Osteoblast (primary cell): ENCODE data around the gene F7. TPM values are rescaled to one million over a fixed set of nuclear protein-coding genes. Genes with fewer than 3 reads are reported as not detected.

Experiments
- DNase-seq: peaks from one replicate; pipeline ENCODE4 v3.0.0; 2011; ENCODE audit warnings: low spot score, mixed read lengths; ENCODE audit not compliant: insufficient read length; ENCODE audit errors: missing footprints
- H2AFZ ChIP-seq: 2 replicates; pipeline ENCODE4 v1.6.0; 2011; ENCODE audit warnings: mild to moderate bottlenecking, low read length
- H3K27ac ChIP-seq: 2 replicates; pipeline ENCODE4 v1.5.1; 2011; ENCODE audit warnings: mild to moderate bottlenecking, low read depth, low read length, moderate library complexity
- H3K27me3 ChIP-seq: 2 replicates; pipeline ENCODE4 v1.6.0; 2012; ENCODE audit warnings: mild to moderate bottlenecking, control low read depth, inconsistent platforms, low read length, moderate library complexity; ENCODE audit not compliant: insufficient read depth
- H3K36me3 ChIP-seq: 2 replicates; pipeline ENCODE4 v1.5.1; 2011; ENCODE audit warnings: mild to moderate bottlenecking, low read length, control low read depth, moderate library complexity; ENCODE audit not compliant: insufficient read depth
- H3K4me1 ChIP-seq: 2 replicates; pipeline ENCODE4 v1.5.1; 2011; ENCODE audit warnings: mild to moderate bottlenecking, low read length, control low read depth, moderate library complexity; ENCODE audit not compliant: insufficient read depth
- H3K4me2 ChIP-seq: 2 replicates; pipeline ENCODE4 v1.6.0; 2011; ENCODE audit warnings: mild to moderate bottlenecking, low read length; ENCODE audit not compliant: insufficient read depth
- H3K4me3 ChIP-seq: fragments of 200-600 bp; sonication (generic); 3 replicates; pipeline ENCODE4 v1.5.1; 2012; ENCODE audit warnings: mild to moderate bottlenecking, low read length, inconsistent platforms; ENCODE audit not compliant: insufficient read depth
- H3K79me2 ChIP-seq: 2 replicates; pipeline ENCODE4 v1.6.0; 2012; ENCODE audit warnings: mild to moderate bottlenecking, low read length, control low read depth, inconsistent platforms; ENCODE audit not compliant: insufficient read depth
- H3K9me3 ChIP-seq: 2 replicates; pipeline ENCODE4 v1.5.1; 2011; ENCODE audit warnings: low read depth, low read length, control low read depth
- H4K20me1 ChIP-seq: 2 replicates; pipeline ENCODE4 v1.6.0; 2012; ENCODE audit warnings: mild to moderate bottlenecking, low read length, control low read depth; ENCODE audit not compliant: insufficient read depth
- total RNA-seq: library from RNA; depleted of rRNA; stranded (reverse); fragments of >200 nt; gene quantifications from 2 replicates; pipeline ENCODE4 v1.2.3, GENCODE V29; 2012
- TF ChIP-seq, protein P1 (sequence below): IDR thresholded peaks from 2 replicates; pipeline ENCODE4 v1.5.1; 2011; ENCODE audit warnings: mild to moderate bottlenecking, low read depth, low read length, moderate library complexity; ENCODE audit errors: extremely low read depth

Gene F7
- total RNA-seq, 1 donor: under 0.01 TPM

- Histone ChIP-seq H3K27ac (no peak overlapping the region), H2AFZ (no peak overlapping the region), H3K4me1 (no peaks in the 10 kb centered on the region), H3K36me3 (no peaks in the 10 kb centered on the region), H3K4me3 (no peak overlapping the region), H3K4me2 (no peak overlapping the region), H4K20me1 (no peaks in the 10 kb centered on the region), H3K9me3 (no peaks in the 10 kb centered on the region), H3K27me3 (peaks cover 15% of the 10 kb centered on the region), H3K79me2 (no peaks in the 10 kb centered on the region)
- TF ChIP-seq, protein P1, sequence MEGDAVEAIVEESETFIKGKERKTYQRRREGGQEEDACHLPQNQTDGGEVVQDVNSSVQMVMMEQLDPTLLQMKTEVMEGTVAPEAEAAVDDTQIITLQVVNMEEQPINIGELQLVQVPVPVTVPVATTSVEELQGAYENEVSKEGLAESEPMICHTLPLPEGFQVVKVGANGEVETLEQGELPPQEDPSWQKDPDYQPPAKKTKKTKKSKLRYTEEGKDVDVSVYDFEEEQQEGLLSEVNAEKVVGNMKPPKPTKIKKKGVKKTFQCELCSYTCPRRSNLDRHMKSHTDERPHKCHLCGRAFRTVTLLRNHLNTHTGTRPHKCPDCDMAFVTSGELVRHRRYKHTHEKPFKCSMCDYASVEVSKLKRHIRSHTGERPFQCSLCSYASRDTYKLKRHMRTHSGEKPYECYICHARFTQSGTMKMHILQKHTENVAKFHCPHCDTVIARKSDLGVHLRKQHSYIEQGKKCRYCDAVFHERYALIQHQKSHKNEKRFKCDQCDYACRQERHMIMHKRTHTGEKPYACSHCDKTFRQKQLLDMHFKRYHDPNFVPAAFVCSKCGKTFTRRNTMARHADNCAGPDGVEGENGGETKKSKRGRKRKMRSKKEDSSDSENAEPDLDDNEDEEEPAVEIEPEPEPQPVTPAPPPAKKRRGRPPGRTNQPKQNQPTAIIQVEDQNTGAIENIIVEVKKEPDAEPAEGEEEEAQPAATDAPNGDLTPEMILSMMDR: no peak
- peak; percentile 58 for DNase-seq
Measured at GRCh38 chr13:113112893-113113845, 7.6 kb downstream of the F7 start.

DNA sequence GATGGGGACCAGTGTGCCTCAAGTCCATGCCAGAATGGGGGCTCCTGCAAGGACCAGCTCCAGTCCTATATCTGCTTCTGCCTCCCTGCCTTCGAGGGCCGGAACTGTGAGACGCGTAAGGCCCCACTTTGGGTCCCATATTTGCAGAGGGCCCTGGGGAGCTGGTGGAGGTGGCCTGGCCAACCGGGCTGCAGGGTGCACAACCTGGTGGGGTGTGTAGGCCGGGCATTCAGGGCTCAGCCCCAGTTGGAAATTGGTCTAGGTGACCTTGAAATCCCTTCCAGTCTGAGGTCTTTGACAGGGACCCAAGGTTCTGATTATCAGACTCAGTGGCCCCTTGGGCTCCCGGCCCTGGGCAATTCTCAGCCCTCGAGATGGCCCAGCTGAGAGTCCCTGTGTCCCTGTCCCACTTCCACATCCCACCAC is 8.3 kb downstream of the F7 start:
- Histone ChIP-seq H2AFZ (no peak overlapping the region), H3K9me3 (no peaks in the 10 kb centered on the region), H3K4me1 (no peaks in the 10 kb centered on the region), H3K36me3 (no peaks in the 10 kb centered on the region), H3K4me2 (no peak overlapping the region), H3K79me2 (no peaks in the 10 kb centered on the region), H3K27me3 (peaks cover 15% of the 10 kb centered on the region), H4K20me1 (no peaks in the 10 kb centered on the region), H3K4me3 (no peak overlapping the region), H3K27ac (no peak overlapping the region)
- DNase-seq: peak; percentile 36
- TF ChIP-seq, protein P1: no peak

DNA sequence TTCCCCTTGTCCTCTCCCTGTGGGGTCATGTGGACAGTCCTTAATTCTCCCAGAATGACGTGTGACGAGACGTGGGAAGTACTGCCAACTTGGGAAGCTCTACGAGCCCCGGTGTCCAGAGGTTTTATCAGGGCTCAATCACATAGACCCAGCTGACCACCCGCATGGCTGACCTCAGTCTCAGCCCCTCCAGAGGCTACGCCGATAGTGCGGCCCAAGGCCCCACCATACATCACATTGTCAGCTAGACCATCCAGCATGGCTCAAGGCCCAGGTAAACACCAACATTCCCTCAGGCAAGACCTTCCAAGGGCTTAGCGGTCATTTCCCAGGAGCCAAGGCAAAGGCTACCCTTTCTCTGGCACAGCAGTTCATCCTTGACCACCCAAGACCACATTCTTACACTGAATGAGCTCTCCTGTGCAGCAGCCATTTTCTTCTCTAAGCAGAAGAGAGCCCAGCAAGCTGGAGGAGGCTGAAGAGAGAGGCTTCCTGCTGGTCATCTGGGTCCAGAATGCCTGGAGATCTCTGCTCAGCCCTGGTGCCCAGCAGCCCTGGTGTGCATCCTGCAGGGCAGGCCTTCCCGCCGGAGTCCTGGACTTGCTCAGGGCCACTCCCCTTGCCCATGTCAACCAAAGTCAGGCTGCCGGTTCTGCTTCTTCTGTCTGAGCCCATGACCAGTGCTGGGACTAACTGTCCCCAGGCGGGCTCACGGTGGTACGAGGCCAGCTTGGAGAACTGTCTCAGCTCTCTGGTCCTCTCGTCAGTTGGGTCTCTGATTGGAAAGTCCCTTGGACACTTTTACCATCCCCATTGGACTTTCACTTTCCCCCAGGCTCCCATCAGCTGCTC is 9.1 kb downstream of the F7 start:
- Histone ChIP-seq H3K27me3 (peaks cover 9% of the 10 kb centered on the region), H2AFZ (no peak overlapping the region), H4K20me1 (no peaks in the 10 kb centered on the region), H3K9me3 (no peaks in the 10 kb centered on the region), H3K36me3 (no peaks in the 10 kb centered on the region), H3K4me1 (no peaks in the 10 kb centered on the region), H3K4me3 (no peak overlapping the region), H3K27ac (no peak overlapping the region), H3K79me2 (no peaks in the 10 kb centered on the region), H3K4me2 (no peak overlapping the region)
- peak; percentile 86 for DNase-seq
- TF ChIP-seq, protein P1: no peak
